CD4-positive, alpha-beta memory T cell (primary cell): ENCODE results near the gene HHATL. TPM values are rescaled to one million over a fixed set of nuclear protein-coding genes. Genes with fewer than 3 reads are reported as not detected.

Experiments used
- CTCF ChIA-PET: fragments of 350-600 bp; sonication (Branson Sonifier 250); formaldehyde crosslinking; loops from one replicate; lab custom pipeline; 2021; ENCODE audit warnings: inconsistent platforms; ENCODE audit not compliant: partially characterized antibody; lab: Charles Lee
- POLR2A ChIA-PET: fragments of 350-600 bp; sonication (Branson Sonifier 250); formaldehyde crosslinking; loops from one replicate; lab custom pipeline; 2021; ENCODE audit not compliant: partially characterized antibody; lab: Charles Lee
- DNase-seq, 5 donors: peaks; one replicate each; pipeline versions ENCODE4 v3.0.0 to v3.0.0-alpha.2; 2020 to 2022; ENCODE audit warnings: mixed read lengths in 1 of 5
- H3K27ac ChIP-seq: one replicate; pipeline ENCODE4 v1.7.0; 2013; ENCODE audit warnings: low read depth, low read length
- H3K27me3 ChIP-seq: 2 replicates; pipeline ENCODE4 v1.7.0; 2013; ENCODE audit warnings: mild to moderate bottlenecking, low read length, moderate library complexity; ENCODE audit not compliant: insufficient read depth
- H3K36me3 ChIP-seq: 2 replicates; pipeline ENCODE4 v1.7.0; 2013; ENCODE audit warnings: mild to moderate bottlenecking, low read length, moderate library complexity; ENCODE audit not compliant: insufficient read depth
- H3K4me1 ChIP-seq: 2 replicates; pipeline ENCODE4 v1.7.0; 2013; ENCODE audit warnings: mild to moderate bottlenecking, low read length, moderate library complexity; ENCODE audit not compliant: insufficient read depth
- H3K4me3 ChIP-seq, 2 donors: one replicate each; pipeline ENCODE4 v1.7.0; 2013; ENCODE audit warnings: low read length in 2 of 2, mild to moderate bottlenecking in 1 of 2
- H3K9me3 ChIP-seq, 2 donors: one replicate each; pipeline ENCODE4 v1.7.0; 2013; ENCODE audit warnings: low read length in 2 of 2, control low read depth in 1 of 2; ENCODE audit not compliant: control insufficient read depth in 1 of 2
- H3K27ac Mint-ChIP-seq, 7 donors: one replicate each; pipeline ENCODE4 v1.8.0; 2020 to 2021; ENCODE audit warnings: mixed read lengths in 7 of 7, mild to moderate bottlenecking in 6 of 7, inconsistent platforms in 3 of 7, moderate library complexity in 3 of 7
- H3K27me3 Mint-ChIP-seq, 2 donors: one replicate each; pipeline ENCODE4 v1.8.0; 2020 to 2021; ENCODE audit warnings: mixed read lengths in 2 of 2
- H3K36me3 Mint-ChIP-seq, 2 donors: one replicate each; pipeline ENCODE4 v1.8.0; 2020 to 2021; ENCODE audit warnings: mixed read lengths in 2 of 2, inconsistent platforms in 1 of 2, mild to moderate bottlenecking in 1 of 2
- H3K4me1 Mint-ChIP-seq, 4 donors: one replicate each; pipeline ENCODE4 v1.8.0; 2020 to 2021; ENCODE audit warnings: mixed read lengths in 4 of 4, mild to moderate bottlenecking in 1 of 4
- H3K4me3 Mint-ChIP-seq, 8 donors: one replicate each; pipeline ENCODE4 v1.8.0; 2020 to 2021; ENCODE audit warnings: mixed read lengths in 8 of 8, mild to moderate bottlenecking in 7 of 8, moderate library complexity in 6 of 8, inconsistent platforms in 3 of 8
- H3K9me3 Mint-ChIP-seq, 8 donors: one replicate each; pipeline ENCODE4 v1.8.0; 2020 to 2021; ENCODE audit warnings: mixed read lengths in 8 of 8, mild to moderate bottlenecking in 5 of 8, inconsistent platforms in 3 of 8, moderate library complexity in 1 of 8
- intact Hi-C: fragments of 100-400 bp; cut with micrococcal nuclease; formaldehyde crosslinking; loops from one replicate; pipeline ENCODE4 v1.15.1; 2023
- polyA plus RNA-seq, 2 donors: library from polyadenylated mRNA; unstranded; fragments of 300-500 nt; fragmentation: Illumina TruSeq; gene quantifications; one replicate each; pipeline ENCODE4 v1.2.3, GENCODE V29; 2021
- total RNA-seq, 2 experiments: library from RNA; stranded (reverse); gene quantifications; one replicate each; pipeline ENCODE4 v1.2.3, GENCODE V29; 2021

Gene HHATL
- total and polyA plus RNA-seq, 4 experiments from 2014 or later = not detected

GRCh38 chr3:42647821-42648459 is 54.7 kb downstream of the HHATL start:
- intact Hi-C loops = no loop called here
- POLR2A ChIA-PET = interaction anchor here (0.9 to 1.9 kb wide), 2 partner anchors 47 to 66 kb away, joined by 3 to 4 read pairs; partner anchors contain the start of genes NKTR and SEC22C

More at GRCh38 chr3:42647821-42648459, 54.7 kb downstream of the HHATL start:
- H3K27ac ChIP-seq = no peak overlapping the region
- CTCF ChIA-PET = interaction anchor here (0.7 kb wide), 1 partner anchor 35 kb away, joined by 3 read pairs; no protein-coding TSS in a partner anchor
- Mint-ChIP-seq H3K9me3 (no peaks in the 10 kb centered on the region), H3K36me3 (peaks cover 36 to 53% of the 10 kb centered on the region in 2 donors), H3K27me3 (no peaks in the 10 kb centered on the region), H3K27ac (peak overlapping the region in 4 of 7 donors; percentile 1 to 28 (median 18)), H3K4me3 (no peak overlapping the region), H3K4me1 (peaks cover 1 to 20% (median 9%) of the 10 kb centered on the region in 4 donors)
- peaks cover 9% of the 10 kb centered on the region for H3K4me1 ChIP-seq
- peaks cover 48% of the 10 kb centered on the region for H3K36me3 ChIP-seq
- no peaks in the 10 kb centered on the region for H3K27me3 ChIP-seq
- no peaks in the 10 kb centered on the region for H3K9me3 ChIP-seq
- H3K4me3 ChIP-seq = no peak overlapping the region
- DNase-seq = no peak

Other genes starting within 250 kb of the HHATL start
- gene VIPR1, start 200.2 kb downstream of the HHATL start, total RNA-seq = 100 to 1,000 TPM in 1 of 2 experiments, 10 to 100 TPM in 1; 93.6 to 104 TPM
- gene VIPR1, start 200.2 kb downstream of the HHATL start, polyA plus RNA-seq = 10 to 100 TPM; 23.1 to 30.4 TPM
- 10 to 100 TPM; 55.8 to 56.6 TPM for gene SEC22C, start 120.8 kb downstream of the HHATL start, total RNA-seq
- gene SEC22C, start 120.8 kb downstream of the HHATL start, polyA plus RNA-seq = 10 to 100 TPM; 53.1 to 70.3 TPM
- 10 to 100 TPM; 51.0 to 61.9 TPM for gene SS18L2, start 111.9 kb downstream of the HHATL start, total RNA-seq
- gene SS18L2, start 111.9 kb downstream of the HHATL start, polyA plus RNA-seq = 100 to 1,000 TPM; 150 to 159 TPM
- 100 to 1,000 TPM; 256 to 269 TPM for gene NKTR, start 102.1 kb downstream of the HHATL start, total RNA-seq
- gene NKTR, start 102.1 kb downstream of the HHATL start, polyA plus RNA-seq = 10 to 100 TPM in 1 of 2 donors, 1 to 10 TPM in 1; 8.9 to 23.2 TPM
- 1 to 10 TPM; 1.4 to 1.8 TPM for gene ZBTB47, start 49.1 kb downstream of the HHATL start, total RNA-seq
- not detected for gene ZBTB47, start 49.1 kb downstream of the HHATL start, polyA plus RNA-seq
- gene KLHL40, start 17.3 kb downstream of the HHATL start, total RNA-seq = not detected
- gene KLHL40, start 17.3 kb downstream of the HHATL start, polyA plus RNA-seq = not detected
- under 1 TPM; 0.72 to 0.96 TPM for gene CCDC13, start 70.5 kb upstream of the HHATL start, total RNA-seq
- under 1 TPM; 0.15 to 0.25 TPM for gene CCDC13, start 70.5 kb upstream of the HHATL start, polyA plus RNA-seq
- 10 to 100 TPM; 24.3 to 26.7 TPM for gene HIGD1A, start 101.7 kb upstream of the HHATL start, total RNA-seq
- gene HIGD1A, start 101.7 kb upstream of the HHATL start, polyA plus RNA-seq = 100 to 1,000 TPM in 1 of 2 donors, 10 to 100 TPM in 1; 91.3 to 157 TPM
- gene ACKR2, start 106.6 kb upstream of the HHATL start, total RNA-seq = under 1 TPM; 0.28 to 0.49 TPM
- gene ACKR2, start 106.6 kb upstream of the HHATL start, polyA plus RNA-seq = not detected
- gene CYP8B1, start 173.1 kb upstream of the HHATL start, total RNA-seq = not detected
- gene CYP8B1, start 173.1 kb upstream of the HHATL start, polyA plus RNA-seq = not detected
- 1 to 10 TPM; 2.1 to 2.7 TPM for gene ZNF662, start 203.3 kb upstream of the HHATL start, total RNA-seq
- under 1 TPM in 1 of 2 donors, not detected in 1; 0.07 TPM for gene ZNF662, start 203.3 kb upstream of the HHATL start, polyA plus RNA-seq